IPS-20b (cell line): Measurements from ENCODE around the gene SLCO2A1.

Experiments used
- H3K27ac ChIP-seq: one replicate; pipeline ENCODE4 v1.5.1; 2013; ENCODE audit warnings: low read length
- H3K27me3 ChIP-seq: 2 replicates; pipeline ENCODE4 v1.6.1; 2013; ENCODE audit warnings: mild to moderate bottlenecking, low read length, inconsistent platforms; ENCODE audit not compliant: insufficient read depth
- H3K36me3 ChIP-seq: 2 replicates; pipeline ENCODE4 v1.6.1; 2013; ENCODE audit warnings: low read depth, mild to moderate bottlenecking, inconsistent platforms, low read length, moderate library complexity; ENCODE audit not compliant: insufficient read depth
- H3K4me1 ChIP-seq: 2 replicates; pipeline ENCODE4 v1.6.1; 2013; ENCODE audit warnings: mild to moderate bottlenecking, control low read depth, inconsistent platforms, low read length, moderate library complexity; ENCODE audit not compliant: insufficient read depth
- H3K4me3 ChIP-seq: 2 replicates; pipeline ENCODE4 v1.5.1; 2013; ENCODE audit warnings: mild to moderate bottlenecking, low read length, inconsistent platforms
- H3K9ac ChIP-seq: 2 replicates; pipeline ENCODE4 v1.6.1; 2013; ENCODE audit warnings: low read depth, mild to moderate bottlenecking, inconsistent platforms, low read length, moderate library complexity
- H3K9me3 ChIP-seq: 2 replicates; pipeline ENCODE4 v1.6.1; 2013; ENCODE audit warnings: mild to moderate bottlenecking, low read depth, low read length, inconsistent platforms; ENCODE audit not compliant: insufficient read depth

Gene SLCO2A1

GRCh38 chr3:133966954-133967353, 62.8 kb downstream of the SLCO2A1 start:
- H3K36me3 ChIP-seq = no peaks in the 10 kb centered on the region
- H3K9ac ChIP-seq = no peak overlapping the region
- H3K9me3 ChIP-seq = no peaks in the 10 kb centered on the region

GRCh38 chr3:133965906-133966305, 63.8 kb downstream of the SLCO2A1 start:
- Histone ChIP-seq H3K36me3 (no peaks in the 10 kb centered on the region), H3K27me3 (no peaks in the 10 kb centered on the region), H3K4me1 (peaks cover 3% of the 10 kb centered on the region; the same call in 1 of the 2 replicates), H3K4me3 (no peak overlapping the region), H3K27ac (no peak overlapping the region), H3K9ac (no peak overlapping the region), H3K9me3 (no peaks in the 10 kb centered on the region)

More at GRCh38 chr3:133966954-133967353, 62.8 kb downstream of the SLCO2A1 start:
- H3K27ac ChIP-seq = no peak overlapping the region
- H3K27me3 ChIP-seq = no peaks in the 10 kb centered on the region
- H3K4me3 ChIP-seq = no peak overlapping the region
- peaks cover 3% of the 10 kb centered on the region; the same call in 1 of the 2 replicates for H3K4me1 ChIP-seq

- no peak overlapping the region for H3K4me3 ChIP-seq
- no peak overlapping the region for H3K27ac ChIP-seq
- H3K4me1 ChIP-seq = peaks cover 3% of the 10 kb centered on the region; the same call in 1 of the 2 replicates
- H3K9ac ChIP-seq = no peak overlapping the region
- H3K27me3 ChIP-seq = no peaks in the 10 kb centered on the region
- H3K36me3 ChIP-seq = no peaks in the 10 kb centered on the region
- H3K9me3 ChIP-seq = no peaks in the 10 kb centered on the region
Measured at GRCh38 chr3:133965013-133965570, 64.6 kb downstream of the SLCO2A1 start.

- no peak overlapping the region for H3K9ac ChIP-seq
- peaks cover 3% of the 10 kb centered on the region; the same call in 1 of the 2 replicates for H3K4me1 ChIP-seq
- no peaks in the 10 kb centered on the region for H3K9me3 ChIP-seq
- no peaks in the 10 kb centered on the region for H3K36me3 ChIP-seq
- H3K27ac ChIP-seq = no peak overlapping the region
- no peak overlapping the region for H3K4me3 ChIP-seq
- H3K27me3 ChIP-seq = no peaks in the 10 kb centered on the region
Measured at GRCh38 chr3:133964547-133964946, 65.2 kb downstream of the SLCO2A1 start.

- no peak overlapping the region for H3K27ac ChIP-seq
- H3K4me3 ChIP-seq = no peak overlapping the region
- no peak overlapping the region for H3K9ac ChIP-seq
- no peaks in the 10 kb centered on the region for H3K9me3 ChIP-seq
- peaks cover 3% of the 10 kb centered on the region; the same call in 1 of the 2 replicates for H3K4me1 ChIP-seq
- no peaks in the 10 kb centered on the region for H3K36me3 ChIP-seq
- no peaks in the 10 kb centered on the region for H3K27me3 ChIP-seq
Measured at GRCh38 chr3:133963657-133964396, 65.9 kb downstream of the SLCO2A1 start.

GRCh38 chr3:133962849-133963248, 66.9 kb downstream of the SLCO2A1 start:
- H3K36me3 ChIP-seq = no peaks in the 10 kb centered on the region
- no peak overlapping the region for H3K9ac ChIP-seq
- H3K4me3 ChIP-seq = no peak overlapping the region
- no peaks in the 10 kb centered on the region for H3K9me3 ChIP-seq
- peaks cover 3% of the 10 kb centered on the region; the same call in 1 of the 2 replicates for H3K4me1 ChIP-seq
- H3K27me3 ChIP-seq = no peaks in the 10 kb centered on the region
- no peak overlapping the region for H3K27ac ChIP-seq

GRCh38 chr3:133958071-133958805, 71.5 kb downstream of the SLCO2A1 start:
- Histone ChIP-seq H3K9ac (no peak overlapping the region), H3K4me3 (no peak overlapping the region), H3K27me3 (no peaks in the 10 kb centered on the region), H3K36me3 (no peaks in the 10 kb centered on the region), H3K4me1 (peaks cover 3% of the 10 kb centered on the region; the same call in 1 of the 2 replicates), H3K27ac (no peak overlapping the region), H3K9me3 (no peaks in the 10 kb centered on the region)

- H3K9ac ChIP-seq = no peak overlapping the region
- no peak overlapping the region for H3K4me3 ChIP-seq
- H3K36me3 ChIP-seq = no peaks in the 10 kb centered on the region
- H3K27ac ChIP-seq = no peak overlapping the region
- H3K27me3 ChIP-seq = no peaks in the 10 kb centered on the region
- H3K9me3 ChIP-seq = no peaks in the 10 kb centered on the region
- no peaks in the 10 kb centered on the region for H3K4me1 ChIP-seq
Measured at GRCh38 chr3:133956982-133957381, 72.7 kb downstream of the SLCO2A1 start.

- no peak overlapping the region for H3K9ac ChIP-seq
- H3K27ac ChIP-seq = no peak overlapping the region
- H3K36me3 ChIP-seq = no peaks in the 10 kb centered on the region
- H3K4me3 ChIP-seq = no peak overlapping the region
- no peaks in the 10 kb centered on the region for H3K27me3 ChIP-seq
- H3K9me3 ChIP-seq = no peaks in the 10 kb centered on the region
- no peaks in the 10 kb centered on the region for H3K4me1 ChIP-seq
Measured at GRCh38 chr3:133956353-133956752, 73.4 kb downstream of the SLCO2A1 start.

GRCh38 chr3:133955892-133956291, 73.8 kb downstream of the SLCO2A1 start:
- Histone ChIP-seq H3K4me3 (no peak overlapping the region), H3K36me3 (no peaks in the 10 kb centered on the region), H3K27ac (no peak overlapping the region), H3K9ac (no peak overlapping the region), H3K9me3 (no peaks in the 10 kb centered on the region), H3K27me3 (peaks cover 3% of the 10 kb centered on the region; the same call in 1 of the 2 replicates), H3K4me1 (no peaks in the 10 kb centered on the region)

- Histone ChIP-seq H3K4me1 (no peaks in the 10 kb centered on the region), H3K9ac (no peak overlapping the region), H3K27me3 (peaks cover 10% of the 10 kb centered on the region; the same call in 1 of the 2 replicates), H3K9me3 (no peaks in the 10 kb centered on the region), H3K4me3 (no peak overlapping the region), H3K27ac (no peak overlapping the region), H3K36me3 (no peaks in the 10 kb centered on the region)
Measured at GRCh38 chr3:133954717-133955360, 74.9 kb downstream of the SLCO2A1 start.
